ENCODE measurements around the gene SLC12A3. TPM values are rescaled to one million over a fixed set of nuclear protein-coding genes. Genes with fewer than 3 reads are reported as not detected.
"Not testable (repeated sequence)": the region's sequence is repeated elsewhere in the genome, so short reads cannot be mapped to it uniquely, and the experiment has no call there.

SLC12A3 gene
- total RNA-seq, 1 donor from 2014 or later = not detected

- H3K4me3 Mint-ChIP-seq = no peak overlapping the region
- no peak overlapping the region for H3K27ac Mint-ChIP-seq (ENCODE audit: unreplicated experiment)
- H3K4me1 Mint-ChIP-seq = peaks cover 15% of the 10 kb centered on the region
- no peak for DNase-seq (ENCODE audit: low read depth, low spot score)
- H3K36me3 Mint-ChIP-seq (ENCODE audit: low read depth) = no peaks in the 10 kb centered on the region
- H3K27me3 Mint-ChIP-seq (ENCODE audit: low read depth) = no peaks in the 10 kb centered on the region
- no peaks in the 10 kb centered on the region for H3K9me3 Mint-ChIP-seq
- TF ChIP-seq CTCF (conservative IDR thresholded peaks at IDR 0.05) = no peak
Observed at GRCh38 chr16:56862776-56863175, 2.2 kb upstream of the SLC12A3 start.

GRCh38 chr16:56865394-56866062 lies 521 bp downstream of the SLC12A3 start:
- TF ChIP-seq CTCF (conservative IDR thresholded peaks at IDR 0.05) = no peak
- Mint-ChIP-seq H3K4me3 (no peak overlapping the region), H3K36me3 (ENCODE audit: low read depth) (no peaks in the 10 kb centered on the region), H3K4me1 (peaks cover 15% of the 10 kb centered on the region), H3K27ac (ENCODE audit: unreplicated experiment) (no peak overlapping the region), H3K9me3 (no peaks in the 10 kb centered on the region), H3K27me3 (ENCODE audit: low read depth) (no peaks in the 10 kb centered on the region)
- no peak for DNase-seq (ENCODE audit: low read depth, low spot score)

DNA sequence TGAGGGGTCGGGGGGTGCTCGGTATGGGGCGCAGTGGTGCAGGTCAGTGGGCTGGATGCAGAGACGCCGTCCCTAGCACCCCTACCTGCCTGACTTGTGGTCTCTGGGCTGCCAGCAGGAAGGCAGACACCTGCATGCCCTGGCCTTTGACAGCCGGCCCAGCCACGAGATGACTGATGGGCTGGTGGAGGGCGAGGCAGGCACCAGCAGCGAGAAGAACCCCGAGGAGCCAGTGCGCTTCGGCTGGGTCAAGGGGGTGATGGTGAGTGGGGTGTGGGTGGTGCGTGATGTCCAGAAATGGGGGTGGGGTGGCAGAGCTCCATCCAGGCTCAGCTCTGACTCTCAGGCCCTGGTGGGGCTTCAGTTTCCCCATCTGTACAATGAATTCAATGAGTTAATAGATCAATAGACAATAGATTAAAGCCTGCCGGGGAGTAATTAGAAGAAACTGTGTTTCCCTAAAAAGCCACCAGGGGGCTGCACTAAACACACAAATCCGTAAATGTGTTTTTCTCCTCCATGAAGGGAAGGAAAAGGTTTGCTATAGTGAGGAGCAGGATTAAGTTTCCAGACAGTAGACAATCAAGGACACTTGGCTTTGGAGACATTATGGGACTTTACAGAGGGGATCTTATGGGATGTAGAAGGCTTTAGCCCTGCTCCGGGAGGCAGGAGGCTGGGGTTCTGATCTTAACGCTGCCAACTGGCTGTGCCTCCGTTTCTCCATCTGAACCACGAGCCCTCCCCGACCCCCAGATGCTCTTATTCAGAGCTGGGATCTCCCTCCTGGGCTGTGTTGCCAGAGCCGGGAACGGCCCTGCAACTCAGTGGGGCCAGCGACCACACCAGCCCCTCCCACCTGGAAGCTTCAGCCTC lies 2.2 kb downstream of the SLC12A3 start:
- TF ChIP-seq CTCF (conservative IDR thresholded peaks at IDR 0.05) = peak; percentile 85
- no peaks in the 10 kb centered on the region for H3K36me3 Mint-ChIP-seq (ENCODE audit: low read depth)
- no peaks in the 10 kb centered on the region for H3K9me3 Mint-ChIP-seq
- DNase-seq (ENCODE audit: low read depth, low spot score) = peak; percentile 47
- no peaks in the 10 kb centered on the region for H3K27me3 Mint-ChIP-seq (ENCODE audit: low read depth)
- H3K4me1 Mint-ChIP-seq = peaks cover 5% of the 10 kb centered on the region
- no peak overlapping the region for H3K27ac Mint-ChIP-seq (ENCODE audit: unreplicated experiment)
- H3K4me3 Mint-ChIP-seq = no peak overlapping the region

GRCh38 chr16:56868175-56868574 lies 3.2 kb downstream of the SLC12A3 start:
- Mint-ChIP-seq H3K27ac (ENCODE audit: unreplicated experiment) (no peak overlapping the region), H3K4me1 (peaks cover 5% of the 10 kb centered on the region), H3K36me3 (ENCODE audit: low read depth) (no peaks in the 10 kb centered on the region), H3K9me3 (no peaks in the 10 kb centered on the region), H3K27me3 (ENCODE audit: low read depth) (no peaks in the 10 kb centered on the region), H3K4me3 (no peak overlapping the region)
- no peak for TF ChIP-seq CTCF (conservative IDR thresholded peaks at IDR 0.05)
- no peak for DNase-seq (ENCODE audit: low read depth, low spot score)

DNA sequence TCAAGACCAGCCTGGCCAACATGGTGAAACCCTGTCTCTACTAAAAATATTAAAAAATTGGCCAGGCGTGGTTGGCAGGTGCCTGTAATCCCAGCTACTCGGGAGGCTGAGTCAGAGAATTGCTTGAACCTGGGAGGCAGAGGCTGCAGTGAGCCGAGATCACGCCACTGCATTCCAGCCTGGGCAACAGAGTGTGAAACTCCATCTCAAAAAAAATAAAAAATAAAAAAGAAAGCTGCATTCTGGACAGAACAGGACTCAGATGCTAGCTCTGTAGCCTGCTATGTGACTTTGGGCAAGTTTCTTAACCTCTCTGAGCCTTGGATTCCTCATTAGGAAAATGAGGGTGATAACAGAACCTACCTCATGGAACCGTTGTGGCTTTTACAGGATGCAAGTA lies 3.8 kb downstream of the SLC12A3 start:
- not testable (repeated sequence) for H3K27me3 Mint-ChIP-seq (ENCODE audit: low read depth); DNase-seq (ENCODE audit: low read depth, low spot score); H3K27ac Mint-ChIP-seq (ENCODE audit: unreplicated experiment); H3K36me3 Mint-ChIP-seq (ENCODE audit: low read depth); H3K4me1 Mint-ChIP-seq; H3K9me3 Mint-ChIP-seq; H3K4me3 Mint-ChIP-seq

Data from neural crest cell (in vitro differentiated cells).